ENCODE measurements around the gene HLF. TPM values are rescaled to one million over a fixed set of nuclear protein-coding genes. Genes with fewer than 3 reads are reported as not detected.
A peak's percentile ranks its signal among the peaks of the same experiment; 100 is the strongest.

Gene HLF
- total RNA-seq, 2 donors from 2014 or later, result 26.5 to 34.9 TPM

- intact Hi-C loops (cut with DNase I), result loop anchor here (5.0 kb wide), 1 partner anchor 173 kb away; no protein-coding TSS in a partner anchor
- Histone ChIP-seq H3K9me3 (no peaks in the 10 kb centered on the region), H3K4me3 (no peak overlapping the region), H3K4me1 (replicated peaks) (peaks cover 8% of the 10 kb centered on the region), H3K27me3 (replicated peaks; ENCODE audit: insufficient read depth) (no peaks in the 10 kb centered on the region), H3K27ac (peak overlapping the region; percentile 62 to 66), H3K36me3 (no peaks in the 10 kb centered on the region)
- no peak for DNase-seq (ENCODE audit: low spot score)
- WGBS, result 78% methylated on average over 7 of the region's 7 CpGs
- no peak for TF ChIP-seq POLR2AphosphoS5 (IDR thresholded peaks at IDR 0.05)
- no peak for TF ChIP-seq CTCF (IDR thresholded peaks at IDR 0.05)
- TF ChIP-seq POLR2A (IDR thresholded peaks at IDR 0.05), result no peak
These were observed 9.8 kb downstream of the HLF start for GRCh38 chr17:55274355-55275255.

GRCh38 chr17:55275894-55276804 is 11.4 kb downstream of the HLF start:
- intact Hi-C loops (cut with DNase I), result no loop called here
- H3K4me1 ChIP-seq (replicated peaks), result peaks cover 8% of the 10 kb centered on the region
- peak; percentile 45 for DNase-seq (ENCODE audit: low spot score)

GRCh38 chr17:55278173-55278961 is 13.6 kb downstream of the HLF start:
- TF ChIP-seq CTCF (IDR thresholded peaks at IDR 0.05) (no peak), POLR2A (IDR thresholded peaks at IDR 0.05) (no peak), POLR2AphosphoS5 (IDR thresholded peaks at IDR 0.05) (no peak)
- 9% methylated on average over 2 of the region's 2 CpGs for WGBS
- intact Hi-C loops (cut with DNase I), result no loop called here
- DNase-seq (ENCODE audit: low spot score), result no peak
- Histone ChIP-seq H3K9me3 (no peaks in the 10 kb centered on the region), H3K27ac (peak overlapping the region; percentile 47 to 64), H3K36me3 (no peaks in the 10 kb centered on the region), H3K4me3 (no peak overlapping the region), H3K4me1 (replicated peaks) (peaks cover 8% of the 10 kb centered on the region), H3K27me3 (replicated peaks; ENCODE audit: insufficient read depth) (no peaks in the 10 kb centered on the region)

More at GRCh38 chr17:55275894-55276804, 11.4 kb downstream of the HLF start:
- no peaks in the 10 kb centered on the region for H3K27me3 ChIP-seq (replicated peaks; ENCODE audit: insufficient read depth)
- TF ChIP-seq POLR2A (IDR thresholded peaks at IDR 0.05) (no peak), CTCF (IDR thresholded peaks at IDR 0.05) (no peak), POLR2AphosphoS5 (IDR thresholded peaks at IDR 0.05) (no peak)
- H3K36me3 ChIP-seq, result no peaks in the 10 kb centered on the region
- no peak overlapping the region for H3K4me3 ChIP-seq
- no peaks in the 10 kb centered on the region for H3K9me3 ChIP-seq
- 63% methylated on average over 7 of the region's 7 CpGs for WGBS
- H3K27ac ChIP-seq, result peak overlapping the region; percentile 36 to 64

- intact Hi-C loops (cut with DNase I), result no loop called here
- DNase-seq (ENCODE audit: low spot score), result no peak
- Histone ChIP-seq H3K27me3 (replicated peaks; ENCODE audit: insufficient read depth) (no peaks in the 10 kb centered on the region), H3K36me3 (no peaks in the 10 kb centered on the region), H3K4me3 (no peak overlapping the region), H3K4me1 (replicated peaks) (peaks cover 8% of the 10 kb centered on the region), H3K27ac (peak overlapping the region; percentile 39 to 64), H3K9me3 (no peaks in the 10 kb centered on the region)
- TF ChIP-seq CTCF (IDR thresholded peaks at IDR 0.05) (no peak), POLR2AphosphoS5 (IDR thresholded peaks at IDR 0.05) (no peak)
- 95% methylated on average over 1 of the region's 1 CpG for WGBS
These were observed 14.4 kb downstream of the HLF start for GRCh38 chr17:55279203-55279602.
